Measurements from ENCODE around the gene HACD2. TPM values are rescaled to one million over a fixed set of nuclear protein-coding genes. Genes with fewer than 3 reads are reported as not detected.

The HACD2 gene
- polyA plus RNA-seq, 1 donor: 12.2 TPM

- no peak for DNase-seq (ENCODE audit: low read depth)
Measured at GRCh38 chr3:123571264-123571972, 13.4 kb downstream of the HACD2 start.

- DNase-seq (ENCODE audit: low read depth): no peak
Measured at GRCh38 chr3:123568875-123569274, 16.0 kb downstream of the HACD2 start.

- DNase-seq (ENCODE audit: low read depth): no peak
Measured at GRCh38 chr3:123568034-123568433, 16.8 kb downstream of the HACD2 start.

GRCh38 chr3:123564056-123564455 is 20.8 kb downstream of the HACD2 start:
- no peak for DNase-seq (ENCODE audit: low read depth)

GRCh38 chr3:123562547-123562946 is 22.3 kb downstream of the HACD2 start:
- DNase-seq (ENCODE audit: low read depth): no peak

GRCh38 chr3:123561188-123561587 is 23.7 kb downstream of the HACD2 start:
- DNase-seq (ENCODE audit: low read depth): no peak

GRCh38 chr3:123559040-123559861 is 25.6 kb downstream of the HACD2 start:
- DNase-seq (ENCODE audit: low read depth): peak; percentile 26

GRCh38 chr3:123553536-123553935 is 31.3 kb downstream of the HACD2 start:
- no peak for DNase-seq (ENCODE audit: low read depth)

- DNase-seq (ENCODE audit: low read depth): no peak
Measured at GRCh38 chr3:123552768-123553167, 32.1 kb downstream of the HACD2 start.

- no peak for DNase-seq (ENCODE audit: low read depth)
Measured at GRCh38 chr3:123552095-123552714, 32.6 kb downstream of the HACD2 start.

- no peak for DNase-seq (ENCODE audit: low read depth)
Measured at GRCh38 chr3:123547881-123548519, 36.9 kb downstream of the HACD2 start.

- DNase-seq (ENCODE audit: low read depth): no peak
Measured at GRCh38 chr3:123546133-123546755, 38.6 kb downstream of the HACD2 start.

GRCh38 chr3:123543950-123544349 is 40.9 kb downstream of the HACD2 start:
- DNase-seq (ENCODE audit: low read depth): no peak

- DNase-seq (ENCODE audit: low read depth): no peak
Measured at GRCh38 chr3:123540285-123540684, 44.6 kb downstream of the HACD2 start.

- no peak for DNase-seq (ENCODE audit: low read depth)
Measured at GRCh38 chr3:123536153-123536895, 48.5 kb downstream of the HACD2 start.

GRCh38 chr3:123535580-123535979 is 49.3 kb downstream of the HACD2 start:
- no peak for DNase-seq (ENCODE audit: low read depth)

- no peak for DNase-seq (ENCODE audit: low read depth)
Measured at GRCh38 chr3:123534264-123534663, 50.6 kb downstream of the HACD2 start.

- no peak for DNase-seq (ENCODE audit: low read depth)
Measured at GRCh38 chr3:123533554-123534159, 51.2 kb downstream of the HACD2 start.

GRCh38 chr3:123528130-123528529 is 56.7 kb downstream of the HACD2 start:
- no peak for DNase-seq (ENCODE audit: low read depth)

- no peak for DNase-seq (ENCODE audit: low read depth)
Measured at GRCh38 chr3:123527046-123527445, 57.8 kb downstream of the HACD2 start.

- DNase-seq (ENCODE audit: low read depth): no peak
Measured at GRCh38 chr3:123526474-123526873, 58.4 kb downstream of the HACD2 start.
